Psoas muscle (tissue), 8 donors: Measurements from ENCODE around the gene LRRIQ3. TPM values are rescaled to one million over a fixed set of nuclear protein-coding genes. Genes with fewer than 3 reads are reported as not detected.

Source experiments
- ATAC-seq, 4 donors: fragments of 200-7000 bp; cut with Tn5 transposase; one replicate each; pipeline ENCODE4 v1.9.1; 2020; ENCODE audit warnings: moderate library complexity in 3 of 4, mild to moderate bottlenecking in 2 of 4
- DNase-seq, 2 donors: peaks; one replicate each; pipeline ENCODE4 v3.0.0-alpha.2; 2020
- H3K27ac ChIP-seq: fragments of 200-600 bp; one replicate; pipeline ENCODE4 v1.8.0; 2022
- H3K27me3 ChIP-seq, 3 donors: fragments of 200-600 bp in 1 of 3; one replicate each; pipeline versions ENCODE4 v1.6.1 to v1.8.0; 2013 to 2022; ENCODE audit warnings: low read length in 2 of 3, mild to moderate bottlenecking in 2 of 3, moderate library complexity in 1 of 3; ENCODE audit not compliant: insufficient read depth in 3 of 3
- H3K36me3 ChIP-seq, 2 donors: fragments of 200-600 bp in 1 of 2; one replicate each; pipeline versions ENCODE4 v1.6.1 to v1.8.0; 2013 to 2022; ENCODE audit warnings: low read depth in 1 of 2, mild to moderate bottlenecking in 1 of 2, moderate library complexity in 1 of 2; ENCODE audit not compliant: insufficient read depth in 1 of 2
- H3K4me1 ChIP-seq: fragments of 200-600 bp; one replicate; pipeline ENCODE4 v1.8.0; 2022
- H3K4me3 ChIP-seq: fragments of 200-600 bp; one replicate; pipeline ENCODE4 v1.8.0; 2022; ENCODE audit warnings: mild to moderate bottlenecking
- H3K9me3 ChIP-seq: fragments of 200-600 bp; one replicate; pipeline ENCODE4 v1.8.0; 2022
- CTCF ChIP-seq: fragments of 200-600 bp; IDR thresholded peaks from one replicate; pipeline ENCODE4 v1.8.0; 2022; ENCODE audit warnings: antibody characterized with exemption
- WGBS, 3 donors: extraction: QIAGEN DNeasy Blood & Tissue Kit; methylation state at CpG; one replicate each; pipeline versions ENCODE4 v1.1.6 to v1.1.7; 2013; 5-methylcytosine and 5-hydroxymethylcytosine counted together
- intact Hi-C, 2 donors: fragments of 100-400 bp; cut with DNase I; formaldehyde crosslinking; loops; one replicate each; pipeline versions ENCODE4 v1.11.0 to v1.14.2; 2022
- polyA plus RNA-seq, 3 donors: library from polyadenylated mRNA; stranded (reverse); fragments of 200-250 nt; gene quantifications; one replicate each; pipeline ENCODE4 v1.2.3, GENCODE V29; 2013
- total RNA-seq, 4 donors: library from RNA; stranded (reverse); fragmentation: NEBNext Ultra II Directional in 2 of 4; extraction: Animal tissue kit (Norgen Biotek cat#: 25700) in 2 of 4; gene quantifications; one replicate each; pipeline versions ENCODE4 v1.2.1 to v1.2.4, GENCODE V29; 2021 to 2023
- donor health status: healthy with polysubstance abuse.
- donor health status: DM: no; HTN: no; CAD: no; lungs with moderate emphysema.
- donor health status: Bipolar disorder and iron deficiency.
- donor health status: healthy.
- donor health status: DM: yes; HTN: yes; CAD: no.
- donor health status: DM: no; HTN: no; CAD: no.
- donor health status: DM: no; HTN: no; CAD: no.
- donor health status: DM: yes; HTN: yes; CAD: no.

LRRIQ3 gene
- total and polyA plus RNA-seq, 7 donors = 0.19 to 1.3 (median 0.45) TPM

- H3K4me3 ChIP-seq = no peak overlapping the region
- H3K9me3 ChIP-seq = no peaks in the 10 kb centered on the region
- peaks cover 0 to 24% of the 10 kb centered on the region in 2 donors for H3K36me3 ChIP-seq
- TF ChIP-seq CTCF = no peak
- no peak overlapping the region for H3K27ac ChIP-seq
- intact Hi-C loops = no loop called here
- no peaks in the 10 kb centered on the region for H3K27me3 ChIP-seq
- WGBS, 3 donors = 72 to 88% (median 79%) methylated on average over 1 of the region's 1 CpG
- DNase-seq (no peak), ATAC-seq (no peak)
- H3K4me1 ChIP-seq = no peaks in the 10 kb centered on the region
These were observed 39.1 kb upstream of the LRRIQ3 start for GRCh38 chr1:74237035-74237434.

- no peaks in the 10 kb centered on the region for H3K27me3 ChIP-seq
- intact Hi-C loops = no loop called here
- DNase-seq = no peak
- no peak overlapping the region for H3K4me3 ChIP-seq
- H3K9me3 ChIP-seq = no peaks in the 10 kb centered on the region
- no peak for TF ChIP-seq CTCF
- peaks cover 0 to 24% of the 10 kb centered on the region in 2 donors for H3K36me3 ChIP-seq
- ATAC-seq = no peak
- H3K27ac ChIP-seq = no peak overlapping the region
- H3K4me1 ChIP-seq = no peaks in the 10 kb centered on the region
- 91 to 95% (median 94%) methylated on average over 3 of the region's 3 CpGs for WGBS, 3 donors
These were observed 38.5 kb upstream of the LRRIQ3 start for GRCh38 chr1:74236440-74236839.

- Histone ChIP-seq H3K27ac (no peak within 1 kb of the TSS), H3K4me1 (no peaks in the 10 kb centered on the region), H3K4me3 (no peak within 1 kb of the TSS), H3K9me3 (no peaks in the 10 kb centered on the region), H3K27me3 (no peaks in the 10 kb centered on the region), H3K36me3 (peaks cover 0 to 22% of the 10 kb centered on the region in 2 donors)
- no peak for DNase-seq
- WGBS, 3 donors = 77 to 83% (median 78%) methylated on average over 2 of the region's 2 CpGs
- intact Hi-C loops = no loop called here
- no peak for ATAC-seq
- TF ChIP-seq CTCF = no peak
These were observed 37.2 kb upstream of the LRRIQ3 start, which contains the start of gene TNNI3K for GRCh38 chr1:74235153-74235552. Gene TNNI3K (plus strand): TSS chr1:74235387. CDS start chr1:74235452, 65 bp downstream.

GRCh38 chr1:74223453-74223852, 25.5 kb upstream of the LRRIQ3 start:
- intact Hi-C loops = no loop called here
- no peak for TF ChIP-seq CTCF
- 70 to 77% (median 76%) methylated on average over 3 of the region's 3 CpGs for WGBS, 3 donors
- Histone ChIP-seq H3K36me3 (no peaks in the 10 kb centered on the region), H3K4me3 (no peak overlapping the region), H3K4me1 (no peaks in the 10 kb centered on the region), H3K9me3 (peaks cover 4% of the 10 kb centered on the region), H3K27ac (no peak overlapping the region), H3K27me3 (no peaks in the 10 kb centered on the region)
- no peak for DNase-seq
- no peak for ATAC-seq

- Histone ChIP-seq H3K27me3 (no peaks in the 10 kb centered on the region), H3K4me3 (no peak overlapping the region), H3K27ac (no peak overlapping the region), H3K9me3 (peaks cover 4% of the 10 kb centered on the region), H3K4me1 (no peaks in the 10 kb centered on the region), H3K36me3 (no peaks in the 10 kb centered on the region)
- DNase-seq (no peak), ATAC-seq (no peak)
- WGBS, 3 donors = 93 to 98% (median 98%) methylated on average over 5 of the region's 5 CpGs
- TF ChIP-seq CTCF = no peak
- intact Hi-C loops = no loop called here
These were observed 24.7 kb upstream of the LRRIQ3 start for GRCh38 chr1:74222701-74223100.
